A172 (cell line): ENCODE measurements around the gene STPG4. TPM values are rescaled to one million over a fixed set of nuclear protein-coding genes. Genes with fewer than 3 reads are reported as not detected.
A peak's percentile ranks its signal among the peaks of the same experiment; 100 is the strongest.

Source experiments
- DNase-seq: peaks from one replicate; pipeline ENCODE4 v3.0.0-alpha.2; 2015; ENCODE audit warnings: low spot score
- total RNA-seq: library from RNA; depleted of rRNA; stranded (reverse); fragments of >200 nt; shearing (Covaris generic); gene quantifications from 2 replicates; pipeline ENCODE4 v1.2.3, GENCODE V29; 2014

Gene STPG4
- total RNA-seq, 1 experiment from 2014 or later, result 0.62 TPM

GRCh38 chr2:47054868-47055267 lies 100.2 kb downstream of the STPG4 start:
- no peak for DNase-seq

- DNase-seq, result no peak
Observed at GRCh38 chr2:47054036-47054555, 101.0 kb downstream of the STPG4 start.

- no peak for DNase-seq
Observed at GRCh38 chr2:47052847-47053246, 102.3 kb downstream of the STPG4 start.

DNA sequence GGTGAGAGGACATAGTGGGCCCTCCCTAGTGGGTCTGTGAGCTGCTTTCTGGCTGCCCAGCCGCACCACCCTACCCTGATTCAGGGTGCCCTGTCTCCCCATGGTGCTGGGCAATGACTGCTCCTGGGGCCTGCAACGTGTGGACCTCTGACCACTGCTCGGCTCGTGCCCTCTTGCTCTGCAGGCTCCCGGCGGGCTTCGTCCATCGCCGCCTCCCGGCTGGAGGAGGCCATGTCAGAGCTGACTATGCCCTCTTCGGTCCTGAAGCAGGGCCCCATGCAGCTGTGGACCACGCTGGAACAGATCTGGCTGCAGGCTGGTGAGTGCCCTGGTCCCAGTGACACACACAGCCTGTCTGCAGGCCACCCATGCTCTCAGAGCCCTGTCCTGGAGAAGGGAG lies 103.5 kb downstream of the STPG4 start:
- no peak for DNase-seq

GRCh38 chr2:47050762-47051161 lies 104.3 kb downstream of the STPG4 start:
- no peak for DNase-seq

GRCh38 chr2:47050021-47050760 lies 104.9 kb downstream of the STPG4 start:
- DNase-seq, result no peak

- no peak for DNase-seq
Observed at GRCh38 chr2:47049502-47049901, 105.6 kb downstream of the STPG4 start.

GRCh38 chr2:47048801-47049480 lies 106.2 kb downstream of the STPG4 start:
- DNase-seq, result no peak

GRCh38 chr2:47046271-47046670 lies 108.8 kb downstream of the STPG4 start:
- no peak for DNase-seq

DNA sequence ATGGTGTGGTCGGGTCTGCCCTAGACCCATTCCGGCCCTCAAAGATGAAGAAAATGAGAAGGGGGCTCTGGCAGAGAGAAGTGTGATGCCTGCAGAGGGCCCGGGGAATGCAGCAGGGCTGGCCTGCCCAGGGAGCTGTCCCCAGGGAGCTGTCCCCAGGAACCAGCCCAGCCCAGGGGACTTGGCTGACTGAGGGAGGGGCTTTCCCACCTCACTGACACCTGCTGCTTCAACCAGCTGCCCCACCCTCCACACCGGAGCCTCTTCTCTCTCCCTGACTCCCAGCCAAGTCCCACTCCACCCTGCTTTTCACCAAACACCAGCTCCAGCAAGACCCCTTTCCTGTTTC lies 111.2 kb downstream of the STPG4 start:
- no peak for DNase-seq

GRCh38 chr2:47043142-47043890 lies 111.8 kb downstream of the STPG4 start:
- peak; percentile 100 for DNase-seq

DNA sequence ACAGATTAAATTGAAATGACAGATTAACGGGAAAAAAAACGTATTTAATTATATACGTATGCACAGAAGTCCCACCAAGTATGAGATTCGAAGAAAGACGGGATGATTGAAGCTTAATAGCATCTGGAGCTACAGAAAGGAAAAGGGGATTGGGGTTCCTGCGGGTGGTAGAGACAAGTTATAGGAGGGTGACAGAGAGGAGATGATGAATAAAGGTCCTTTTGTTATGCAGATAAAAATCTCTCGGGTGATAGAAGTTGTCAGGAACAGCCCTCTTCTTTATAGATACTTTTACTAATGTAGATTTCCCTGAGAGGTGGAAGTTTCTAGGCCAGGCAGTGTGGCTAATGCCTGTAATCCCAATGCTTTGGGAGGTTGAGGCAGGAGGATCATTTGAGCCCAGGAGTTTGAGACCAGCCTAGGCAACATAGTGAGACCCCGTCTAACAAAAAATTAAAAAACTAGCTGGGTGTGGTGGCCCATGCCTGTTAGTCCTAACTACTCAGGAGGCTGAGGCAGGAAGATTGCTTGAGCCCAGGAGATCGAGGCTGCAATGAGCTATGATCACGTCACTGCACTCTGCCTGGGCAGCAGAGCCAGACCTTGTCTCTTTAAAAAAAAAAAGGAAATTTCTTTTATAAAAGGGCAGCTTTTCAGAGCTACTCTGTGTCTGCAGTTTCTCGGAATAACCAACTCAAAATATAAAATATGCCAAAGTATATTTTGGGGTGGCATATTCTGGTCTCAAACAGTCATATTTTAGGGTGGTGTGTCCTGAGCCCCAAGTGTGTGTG lies 113.0 kb downstream of the STPG4 start:
- no peak for DNase-seq

DNA sequence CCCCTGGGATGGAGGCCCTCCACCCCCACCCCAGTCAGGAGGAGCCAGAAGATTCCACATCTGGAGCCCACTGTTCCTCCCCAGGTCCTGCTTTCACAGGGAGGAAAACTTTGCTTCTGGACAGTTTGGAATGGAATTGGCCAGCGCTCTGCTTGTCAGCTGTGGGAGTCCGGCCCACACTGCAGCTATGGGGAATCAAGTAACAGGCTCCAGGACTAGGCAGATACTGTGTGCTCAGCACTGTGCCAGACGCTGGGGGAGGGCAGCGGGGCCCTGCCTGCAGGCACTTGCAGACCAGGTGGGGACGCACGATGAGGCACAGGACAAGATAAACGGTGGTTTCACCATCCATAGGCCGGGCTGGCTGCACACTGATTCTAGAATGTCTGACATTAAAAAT lies 114.0 kb downstream of the STPG4 start:
- no peak for DNase-seq

DNA sequence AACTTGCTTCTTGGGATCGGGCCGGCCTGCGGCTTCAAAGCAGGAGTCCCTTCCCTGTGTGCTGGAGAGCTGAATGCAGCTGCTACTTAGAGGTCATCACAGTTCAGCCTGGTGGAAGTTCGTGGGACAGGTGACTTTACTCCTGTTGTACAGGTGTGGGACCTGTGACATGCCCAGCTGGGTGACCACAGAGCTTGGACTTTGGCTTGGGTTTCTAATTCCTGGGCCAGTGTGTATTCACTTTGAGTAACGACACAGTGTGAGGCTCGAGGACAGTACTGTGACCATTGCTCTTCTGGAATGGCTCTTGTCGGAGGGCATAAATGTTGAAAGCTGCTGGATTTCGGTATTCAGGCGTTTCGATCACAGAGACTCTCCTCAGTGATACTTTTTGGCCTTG lies 114.5 kb downstream of the STPG4 start:
- no peak for DNase-seq

- DNase-seq, result no peak
Observed at GRCh38 chr2:47039913-47040562, 115.1 kb downstream of the STPG4 start.

DNA sequence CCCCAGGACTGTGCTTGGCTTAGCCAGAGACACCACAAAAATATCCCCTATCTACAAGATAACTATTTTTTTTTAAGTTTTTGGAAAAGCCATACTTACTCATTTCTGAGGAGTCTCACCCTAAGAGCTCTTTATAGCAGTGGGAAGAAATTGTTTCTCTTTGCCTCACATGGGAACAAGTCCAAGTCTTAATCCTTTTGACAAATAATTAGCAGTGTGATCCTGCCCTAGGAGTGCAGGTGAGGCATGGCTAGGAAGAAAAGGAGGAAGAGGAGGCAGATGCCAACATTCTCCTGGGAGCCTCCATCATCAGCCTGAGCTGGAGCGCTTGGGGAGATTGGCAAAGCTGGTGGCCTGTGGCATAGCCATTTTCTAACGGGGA lies 115.6 kb downstream of the STPG4 start:
- DNase-seq, result no peak

GRCh38 chr2:47038656-47039488 lies 116.2 kb downstream of the STPG4 start:
- peak; percentile 77 for DNase-seq

DNA sequence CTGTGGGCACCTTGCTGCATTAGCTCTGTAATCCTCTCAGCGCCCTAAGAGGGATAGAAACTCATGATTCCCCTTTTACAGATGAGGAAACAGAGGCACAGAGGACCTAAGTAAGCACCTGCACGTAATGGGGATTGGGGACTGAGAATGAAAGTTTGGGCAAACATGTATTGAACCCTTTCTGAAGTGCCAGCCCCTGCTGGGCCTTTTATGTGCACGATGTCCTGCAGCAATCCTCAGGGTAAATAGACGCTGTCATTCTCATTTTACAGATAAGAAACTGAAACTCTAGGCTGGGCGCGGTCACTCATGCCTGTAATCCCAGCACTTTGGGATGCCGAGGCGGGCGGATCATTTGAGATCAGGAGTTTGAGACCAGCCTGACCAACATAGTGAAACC lies 117.4 kb downstream of the STPG4 start:
- no peak for DNase-seq
